Astrocyte of the spinal cord (primary cell): ENCODE data around the gene FTH1.
A peak's percentile ranks its signal among the peaks of the same experiment; 100 is the strongest.

Source experiments
- DNase-seq: peaks from one replicate; pipeline ENCODE4 v3.0.0; 2011; ENCODE audit warnings: low read depth, low spot score
- H3K4me3 ChIP-seq: 2 replicates; pipeline ENCODE4 v1.5.1; 2011; ENCODE audit warnings: low read depth, mild to moderate bottlenecking, low read length, moderate library complexity
- in situ Hi-C: cut with HindIII; loops from 2 replicates; pipeline ENCODE4 v1.10.0; 2017; ENCODE audit warnings: low sequenced_read_pairs
- TF ChIP-seq, protein P1 (sequence below): IDR thresholded peaks from 2 replicates; pipeline ENCODE4 v1.5.1; 2012; ENCODE audit warnings: low read depth, mild to moderate bottlenecking, low read length, inconsistent platforms

The FTH1 gene

GRCh38 chr11:61967116-61967923 is at the start of gene FTH1:
Gene FTH1 (minus strand): TSS chr11:61967634. CDS start chr11:61967425, 209 bp downstream.
- TF ChIP-seq, protein P1, sequence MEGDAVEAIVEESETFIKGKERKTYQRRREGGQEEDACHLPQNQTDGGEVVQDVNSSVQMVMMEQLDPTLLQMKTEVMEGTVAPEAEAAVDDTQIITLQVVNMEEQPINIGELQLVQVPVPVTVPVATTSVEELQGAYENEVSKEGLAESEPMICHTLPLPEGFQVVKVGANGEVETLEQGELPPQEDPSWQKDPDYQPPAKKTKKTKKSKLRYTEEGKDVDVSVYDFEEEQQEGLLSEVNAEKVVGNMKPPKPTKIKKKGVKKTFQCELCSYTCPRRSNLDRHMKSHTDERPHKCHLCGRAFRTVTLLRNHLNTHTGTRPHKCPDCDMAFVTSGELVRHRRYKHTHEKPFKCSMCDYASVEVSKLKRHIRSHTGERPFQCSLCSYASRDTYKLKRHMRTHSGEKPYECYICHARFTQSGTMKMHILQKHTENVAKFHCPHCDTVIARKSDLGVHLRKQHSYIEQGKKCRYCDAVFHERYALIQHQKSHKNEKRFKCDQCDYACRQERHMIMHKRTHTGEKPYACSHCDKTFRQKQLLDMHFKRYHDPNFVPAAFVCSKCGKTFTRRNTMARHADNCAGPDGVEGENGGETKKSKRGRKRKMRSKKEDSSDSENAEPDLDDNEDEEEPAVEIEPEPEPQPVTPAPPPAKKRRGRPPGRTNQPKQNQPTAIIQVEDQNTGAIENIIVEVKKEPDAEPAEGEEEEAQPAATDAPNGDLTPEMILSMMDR = no peak
- peak within 1 kb of the TSS; percentile 100 for H3K4me3 ChIP-seq
- in situ Hi-C loops = no loop called here
- peak; percentile 89 for DNase-seq

DNA sequence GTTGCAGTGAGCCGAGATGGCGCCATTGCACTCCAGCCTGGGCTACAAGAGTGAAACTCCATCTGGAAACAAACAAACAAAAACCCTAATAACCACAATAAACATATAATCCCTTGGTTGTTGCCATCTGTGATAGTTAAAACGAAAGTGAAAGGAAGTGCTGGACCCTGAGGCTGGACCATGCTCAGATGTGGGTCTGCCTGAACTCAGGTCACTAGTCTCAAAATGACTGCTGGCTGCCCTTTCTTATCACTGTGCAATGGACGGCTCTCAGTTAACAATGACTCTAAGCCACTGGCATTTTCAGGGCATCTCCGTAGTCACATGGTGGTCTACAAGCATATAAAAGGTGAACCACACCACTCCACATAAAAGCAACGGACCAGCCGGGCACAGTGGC is 48.2 kb upstream of the FTH1 start:
- DNase-seq = no peak
- in situ Hi-C loops = no loop called here
- TF ChIP-seq, protein P1 = no peak
- H3K4me3 ChIP-seq = no peak overlapping the region

DNA sequence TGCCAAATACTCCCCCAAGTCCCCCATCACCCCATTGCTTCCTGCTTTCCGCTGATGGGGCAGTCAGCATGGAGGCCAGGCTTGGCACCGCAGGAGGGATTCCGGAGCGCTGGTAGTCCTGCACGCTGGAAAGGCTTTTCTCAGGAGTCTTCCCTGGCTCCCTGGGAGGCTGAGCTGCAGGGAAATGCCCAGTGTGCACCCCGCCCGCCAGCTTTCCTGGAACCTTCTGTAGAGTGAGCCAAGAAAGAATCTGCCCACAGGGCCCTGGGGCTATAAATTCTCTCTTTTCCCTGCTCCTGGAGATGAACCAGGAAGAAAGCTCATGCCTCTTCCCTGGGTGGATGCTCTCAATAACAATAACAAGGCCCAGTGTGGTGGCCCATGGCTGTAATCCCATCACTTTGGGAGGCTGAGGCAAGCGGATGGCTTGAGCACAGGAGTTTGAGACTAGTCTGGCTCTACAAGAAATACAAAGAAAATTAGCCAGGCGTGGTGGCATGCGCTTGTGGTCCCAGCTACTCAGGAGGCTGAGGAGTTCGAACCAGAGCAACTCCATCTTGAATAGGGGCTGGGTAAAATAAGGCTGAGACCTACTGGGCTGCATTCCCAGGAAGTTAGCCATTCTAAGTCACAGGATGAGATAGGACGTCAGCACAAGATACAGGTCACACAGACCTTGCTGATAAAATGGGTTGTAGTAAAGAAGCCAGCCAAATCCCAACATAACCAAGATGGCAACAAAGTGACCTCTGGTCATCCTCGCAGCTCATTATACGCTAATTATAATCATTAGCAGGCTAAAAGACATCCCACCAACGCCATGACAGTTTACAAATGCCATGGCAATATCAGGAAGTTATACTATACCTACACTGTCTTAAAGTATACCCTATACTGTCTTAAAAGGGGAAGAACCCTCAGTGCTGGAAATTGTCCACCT is 46.4 kb upstream of the FTH1 start:
- TF ChIP-seq, protein P1 = no peak
- DNase-seq = no peak
- in situ Hi-C loops = no loop called here
- H3K4me3 ChIP-seq = no peak overlapping the region

GRCh38 chr11:62012832-62013461 is 45.5 kb upstream of the FTH1 start:
- DNase-seq = no peak
- in situ Hi-C loops = no loop called here
- TF ChIP-seq, protein P1 = no peak
- H3K4me3 ChIP-seq = no peak overlapping the region

GRCh38 chr11:62012451-62012831 is 45.0 kb upstream of the FTH1 start:
- DNase-seq = no peak
- H3K4me3 ChIP-seq = no peak overlapping the region
- TF ChIP-seq, protein P1 = no peak
- in situ Hi-C loops = no loop called here

DNA sequence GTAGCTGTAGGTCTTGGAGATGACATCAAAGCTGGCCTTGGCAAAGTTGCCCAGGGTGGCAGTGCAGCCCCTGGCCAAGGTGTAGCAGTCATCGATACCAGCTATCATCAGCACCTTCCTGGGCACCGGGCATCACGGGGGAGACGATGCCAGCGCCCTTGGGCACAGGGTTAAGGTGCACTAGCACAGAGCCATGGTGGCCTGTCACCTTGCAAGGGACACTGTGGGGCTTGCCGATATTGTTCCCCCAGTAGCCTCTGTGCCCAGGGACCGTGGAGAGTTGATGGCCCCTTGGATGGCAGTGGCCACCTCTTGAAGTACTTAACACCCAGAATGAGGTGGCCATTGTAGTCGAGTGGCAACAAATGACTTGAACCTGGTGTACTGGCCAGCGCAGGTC is 44.4 kb upstream of the FTH1 start:
- no peak overlapping the region for H3K4me3 ChIP-seq
- DNase-seq = no peak
- in situ Hi-C loops = no loop called here
- TF ChIP-seq, protein P1 = no peak
